ACHN (cell line): ENCODE data around the gene RHOB.
A peak's percentile ranks its signal among the peaks of the same experiment; 100 is the strongest.
"Not testable (repeated sequence)": the region's sequence is repeated elsewhere in the genome, so short reads cannot be mapped to it uniquely, and the experiment has no call there.

Source experiments
- DNase-seq: peaks from one replicate; pipeline ENCODE4 v3.0.0-alpha.2; 2015
- in situ Hi-C: cut with HindIII; loops from 2 replicates; pipeline ENCODE4 v1.10.0; 2017; ENCODE audit warnings: low sequenced_read_pairs, low pct_ligation_motif_present, low pct_unique_long_range_greater_than_20kb

The RHOB gene

DNA sequence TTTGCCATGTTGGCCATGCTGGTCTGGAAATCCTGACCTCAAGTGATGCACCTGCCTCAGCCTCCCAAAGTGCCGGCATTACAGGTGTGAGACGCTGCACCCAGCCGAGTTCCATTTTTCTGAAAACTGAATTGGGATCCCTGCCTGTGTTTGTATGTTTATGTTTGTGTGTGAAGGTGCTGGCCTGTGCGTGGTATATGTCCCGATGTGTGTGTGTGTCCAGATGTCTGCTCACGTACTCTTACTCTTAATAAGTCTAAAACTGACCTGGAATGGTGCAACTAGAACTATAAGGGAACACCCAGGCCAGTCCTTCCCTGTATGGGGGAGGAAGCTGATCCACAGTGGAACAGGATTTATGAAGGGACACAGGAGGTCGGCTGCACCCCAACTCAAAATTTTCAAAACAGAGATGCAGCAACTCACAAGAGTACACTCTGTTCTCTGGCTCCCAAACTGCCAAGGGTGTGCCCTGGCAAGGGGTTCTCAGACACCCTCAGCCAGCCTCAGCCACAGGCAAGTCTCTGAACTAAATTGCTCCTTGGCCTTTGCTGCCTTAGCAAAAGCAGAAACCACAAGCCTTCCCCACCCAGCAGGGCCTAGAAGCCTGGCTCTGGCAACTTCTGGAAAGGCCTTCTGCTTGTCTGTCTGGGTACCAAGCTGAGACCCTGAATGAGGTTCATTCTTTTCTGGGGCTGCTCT lies 36.5 kb downstream of the RHOB start:
- in situ Hi-C loops, result no loop called here
- DNase-seq, result no peak

- DNase-seq, result no peak
- in situ Hi-C loops, result no loop called here
Measured at GRCh38 chr2:20484034-20484617, 37.3 kb downstream of the RHOB start.

DNA sequence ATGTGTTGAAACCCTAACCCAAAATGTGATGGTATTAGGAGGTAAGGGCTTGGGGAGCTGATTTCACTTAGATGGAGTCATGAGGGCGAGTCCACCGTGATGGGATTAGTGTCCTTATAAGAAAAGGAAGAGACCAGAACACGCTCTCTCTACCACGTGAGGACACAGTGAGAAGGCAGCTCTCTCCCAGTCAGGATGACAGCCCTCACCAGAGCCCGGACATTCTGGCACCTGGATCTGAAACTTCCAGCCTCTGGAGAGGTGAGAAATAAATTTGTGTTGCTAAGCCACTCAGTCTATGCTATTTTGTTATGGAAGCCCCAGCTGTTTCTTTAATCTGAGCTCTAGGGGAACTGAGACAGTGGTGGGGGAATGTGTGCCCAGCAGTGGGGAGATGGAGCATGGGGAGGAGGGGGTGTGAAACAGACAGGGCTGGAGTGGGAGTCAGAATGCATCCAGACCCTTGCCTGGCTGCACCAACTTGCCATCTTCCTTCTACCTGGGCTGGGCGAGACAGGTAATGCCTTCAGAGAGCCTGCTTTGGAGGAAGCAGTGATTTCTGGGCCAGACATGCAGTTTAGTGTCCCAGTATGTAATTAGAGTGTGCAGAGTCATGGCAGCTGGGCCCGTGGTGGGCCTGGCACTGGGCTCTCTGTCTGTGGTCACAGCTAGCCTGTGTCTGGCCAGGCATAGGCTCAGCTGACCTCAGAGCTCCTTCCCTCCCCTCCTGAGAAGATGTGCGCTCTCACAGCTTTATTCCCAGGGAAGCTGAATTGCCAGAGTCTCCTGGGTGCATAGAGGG lies 38.1 kb downstream of the RHOB start:
- in situ Hi-C loops, result no loop called here
- no peak for DNase-seq

DNA sequence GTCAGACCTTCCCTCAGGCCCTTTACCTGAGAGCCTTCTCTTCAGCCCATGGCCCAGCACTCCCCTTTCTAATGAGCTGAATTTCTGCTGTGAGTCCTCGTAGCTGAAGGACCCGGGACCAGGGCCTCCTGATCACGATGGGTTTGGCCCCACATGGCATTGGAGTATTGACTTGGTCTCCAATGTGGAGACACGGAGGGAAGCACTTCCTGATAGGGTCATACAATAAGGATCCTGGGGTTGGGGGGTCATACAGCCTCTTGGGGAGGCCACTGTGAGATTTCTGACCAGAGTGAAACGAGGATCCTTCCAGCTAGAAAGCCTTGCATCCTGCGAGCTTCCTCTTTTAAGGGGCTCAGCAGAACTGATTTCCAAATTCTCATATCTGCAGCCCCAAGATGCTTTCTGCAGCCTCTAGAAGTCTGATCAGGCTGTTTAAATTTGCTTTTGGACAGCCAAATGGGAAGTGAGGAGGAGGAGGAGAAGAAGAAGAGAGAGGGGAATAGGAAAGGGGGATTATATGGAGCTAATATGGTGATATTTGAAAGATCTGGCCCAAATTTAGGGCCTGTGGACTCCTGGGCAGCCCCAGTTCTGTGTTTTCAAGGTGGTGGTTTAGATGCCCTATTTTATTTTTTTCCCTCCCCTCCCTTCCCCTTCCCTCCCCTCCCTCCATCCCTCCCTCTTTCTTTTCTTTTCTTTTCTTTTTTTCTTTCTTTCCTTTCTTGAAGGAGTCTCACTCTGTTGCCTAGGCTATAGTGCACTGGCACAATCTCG lies 38.9 kb downstream of the RHOB start:
- in situ Hi-C loops, result no loop called here
- DNase-seq, result no peak

DNA sequence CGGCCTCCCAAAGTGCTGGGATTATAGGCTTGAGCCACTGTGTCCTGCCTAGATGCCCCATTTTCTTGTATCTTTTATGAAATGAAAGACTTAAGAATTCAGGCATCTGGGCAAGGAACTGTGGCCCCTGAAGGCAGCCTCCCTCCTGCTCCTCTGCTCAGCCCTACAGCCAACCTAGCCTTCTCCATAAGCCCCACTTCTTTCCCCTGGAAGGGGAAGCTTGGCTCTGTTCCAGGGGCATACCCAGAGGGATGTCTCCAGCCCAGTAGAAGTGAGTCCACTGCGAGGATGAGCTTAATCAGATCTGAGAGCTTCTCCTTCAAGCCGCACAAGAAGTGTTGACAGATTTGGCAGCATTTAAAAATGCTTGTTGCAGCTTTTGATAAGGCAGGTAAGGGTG lies 39.7 kb downstream of the RHOB start:
- in situ Hi-C loops, result no loop called here

DNA sequence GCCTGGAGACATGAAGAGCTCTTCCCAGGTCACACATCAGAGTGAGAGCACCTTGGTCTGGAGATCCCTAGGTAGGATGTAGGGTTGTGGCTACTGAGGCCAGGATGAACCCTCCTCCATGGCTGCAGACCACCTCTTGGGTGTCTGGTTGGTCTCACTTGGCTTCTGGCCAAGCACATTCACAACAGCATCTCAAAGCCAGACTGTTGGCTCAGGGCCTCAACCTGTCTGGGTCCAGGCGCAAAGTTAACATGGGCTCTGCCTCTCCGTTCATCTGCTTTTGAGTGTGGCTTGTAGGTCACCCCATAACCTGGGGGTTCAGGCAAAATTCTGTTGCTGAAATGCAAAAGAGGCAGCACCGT lies 40.1 kb downstream of the RHOB start:
- no peak for DNase-seq
- in situ Hi-C loops, result no loop called here

More for the DNA sequence above, 39.7 kb downstream of the RHOB start:
- no peak for DNase-seq

DNA sequence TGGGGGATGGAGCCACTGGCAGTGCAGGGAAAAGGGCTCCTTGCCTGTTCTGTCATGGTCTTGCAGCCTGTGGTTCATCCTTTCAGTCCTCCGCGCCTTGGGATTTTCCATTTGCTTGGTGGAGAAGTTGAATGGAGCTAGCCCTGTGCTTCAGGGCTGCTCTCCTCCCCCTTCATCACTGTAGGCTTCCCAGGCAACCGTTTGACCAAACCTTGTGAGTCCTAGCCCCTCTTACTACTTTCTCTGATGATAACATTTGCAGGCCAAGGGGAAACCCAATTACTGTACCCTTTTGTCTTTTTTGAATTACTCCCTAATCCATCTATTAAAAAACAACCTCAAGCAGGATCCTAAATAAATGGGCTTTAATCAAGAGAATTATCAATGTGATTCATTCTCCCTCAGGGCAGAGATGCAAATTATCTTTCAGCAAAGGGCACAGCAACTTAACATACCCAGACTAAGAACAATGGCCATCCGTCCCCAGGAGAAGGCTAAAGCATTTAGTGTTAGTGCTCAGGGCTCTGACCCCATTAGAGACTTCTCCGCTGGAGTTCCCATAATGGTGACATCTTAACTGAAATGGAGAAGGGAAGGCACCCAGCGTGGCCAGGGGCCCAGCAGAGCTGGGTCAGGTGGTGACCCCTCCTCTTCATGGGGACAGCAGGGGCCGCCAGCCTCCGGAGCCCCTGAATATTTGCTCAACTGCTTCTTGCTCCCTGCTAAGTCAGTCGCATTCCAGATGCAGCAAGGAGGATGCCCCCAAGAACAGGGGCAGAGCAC lies 40.7 kb downstream of the RHOB start:
- DNase-seq, result no peak

DNA sequence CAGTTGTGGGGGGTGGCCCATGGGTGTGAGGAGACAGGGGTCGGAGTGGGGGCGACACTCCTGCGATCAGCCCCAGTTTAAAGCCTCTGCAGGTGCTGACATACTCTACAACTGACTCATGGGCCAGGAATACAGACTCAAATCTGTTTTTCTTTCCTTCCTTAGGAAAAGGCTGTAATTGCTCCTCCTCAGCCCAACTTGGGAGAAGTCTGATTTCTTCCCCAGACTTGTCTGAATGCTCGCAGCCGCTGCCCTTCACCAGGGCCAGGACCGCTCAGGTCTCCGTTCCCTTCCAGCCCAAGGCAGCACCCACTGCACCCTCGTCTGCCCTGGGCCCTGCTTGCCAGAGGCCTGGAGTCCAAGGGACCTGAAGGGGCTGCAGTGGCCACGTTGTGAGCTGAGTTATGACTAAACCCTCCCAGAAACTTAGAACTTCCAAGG lies 41.3 kb downstream of the RHOB start:
- in situ Hi-C loops, result no loop called here
- DNase-seq, result no peak

More for the DNA sequence above, 40.7 kb downstream of the RHOB start:
- in situ Hi-C loops, result no loop called here

GRCh38 chr2:20488782-20489181 lies 41.9 kb downstream of the RHOB start:
- in situ Hi-C loops, result no loop called here
- no peak for DNase-seq

- in situ Hi-C loops, result no loop called here
- peak; percentile 45 for DNase-seq
Measured at GRCh38 chr2:20490300-20491181, 43.7 kb downstream of the RHOB start.

GRCh38 chr2:20491739-20492531 lies 45.1 kb downstream of the RHOB start:
- in situ Hi-C loops, result no loop called here
- DNase-seq, result peak; percentile 27

GRCh38 chr2:20493095-20493494 lies 46.2 kb downstream of the RHOB start:
- in situ Hi-C loops, DNase-seq: not testable (repeated sequence)

DNA sequence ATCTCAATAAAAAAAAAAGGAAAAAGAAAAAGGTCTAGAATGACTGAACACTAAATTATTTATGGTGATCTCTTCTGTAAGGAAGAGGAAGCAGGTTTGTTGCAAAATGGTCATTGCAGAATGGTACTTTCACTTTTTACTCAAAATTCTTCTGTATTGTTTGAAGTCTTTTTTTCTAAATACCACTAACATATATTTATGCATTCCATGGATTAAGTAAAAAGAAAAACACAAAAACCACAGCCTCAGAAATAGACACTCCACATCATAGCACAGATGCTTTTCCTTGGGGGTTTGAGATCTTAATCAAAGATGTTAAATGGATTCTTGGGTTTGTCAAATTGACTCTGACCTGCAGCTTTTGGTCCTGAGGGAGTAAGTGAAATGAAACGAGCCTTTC lies 47.4 kb downstream of the RHOB start:
- in situ Hi-C loops, result no loop called here
- DNase-seq, result no peak

DNA sequence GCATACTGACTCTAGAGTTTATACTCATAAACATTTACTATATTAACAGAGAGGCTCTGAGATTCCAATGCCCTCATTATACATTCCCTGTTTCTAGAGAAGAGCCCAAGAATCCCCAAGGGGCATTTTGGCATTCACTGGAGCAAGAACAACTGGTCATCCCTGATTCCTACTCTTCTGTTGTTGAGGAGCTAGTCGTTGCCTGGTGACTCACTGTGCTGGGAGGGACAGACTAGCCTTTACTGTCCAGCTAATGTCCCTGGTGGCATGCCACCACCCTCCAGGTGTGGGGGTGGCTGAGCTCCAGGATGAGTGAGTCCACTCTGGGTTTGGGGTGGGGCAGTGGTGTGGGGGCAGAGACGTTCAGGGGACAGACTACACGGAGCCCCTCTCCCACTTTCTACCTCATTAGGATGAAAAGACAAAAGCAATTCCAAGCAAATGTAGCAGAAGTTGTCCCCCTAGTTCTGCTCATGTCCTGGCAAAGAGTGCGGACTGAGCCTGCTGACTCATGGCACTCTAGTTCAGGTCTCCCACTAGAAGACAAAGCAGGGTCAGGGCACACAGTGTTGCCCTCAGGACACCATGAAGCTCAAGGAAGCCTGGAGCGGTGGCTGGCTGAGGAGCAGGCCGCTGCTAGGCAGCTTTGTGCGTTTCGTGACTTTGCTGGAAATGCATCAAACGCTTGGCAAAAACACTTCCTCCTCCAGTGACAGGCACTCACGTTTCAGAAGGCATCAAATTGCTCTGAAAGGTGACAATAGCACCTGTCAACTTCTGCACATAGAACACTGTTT lies 49.4 kb downstream of the RHOB start:
- peak; percentile 99 for DNase-seq
- in situ Hi-C loops, result no loop called here

GRCh38 chr2:20496942-20497341 lies 50.1 kb downstream of the RHOB start:
- no peak for DNase-seq
- in situ Hi-C loops, result no loop called here
